Adrenal gland (tissue), 5 donors: ENCODE data around the gene PRSS56.

ENCODE experiments used
- POLR2A ChIP-seq, 2 donors: fragments of 450-650 bp; IDR thresholded peaks; one replicate each; pipeline ENCODE4 v1.6.1; 2017; ENCODE audit warnings: antibody characterized with exemption in 2 of 2, mild to moderate bottlenecking in 2 of 2, moderate library complexity in 1 of 2
- TF ChIP-seq, protein P1 (sequence below), 6 experiments: fragments of 450-650 bp in 4 of 6; fragments of 200-600 bp in 2 of 6; sonication (generic) in 1 of 6; IDR thresholded peaks; 1 replicate in 5 of 6; 2 replicates in 1 of 6; pipeline versions ENCODE4 v1.5.1 to v1.8.0; 2016 to 2021; ENCODE audit warnings: antibody characterized with exemption in 6 of 6, mild to moderate bottlenecking in 2 of 6, moderate library complexity in 1 of 6
- donor health status: DM: no; HTN: no; CAD: no.

DNA sequence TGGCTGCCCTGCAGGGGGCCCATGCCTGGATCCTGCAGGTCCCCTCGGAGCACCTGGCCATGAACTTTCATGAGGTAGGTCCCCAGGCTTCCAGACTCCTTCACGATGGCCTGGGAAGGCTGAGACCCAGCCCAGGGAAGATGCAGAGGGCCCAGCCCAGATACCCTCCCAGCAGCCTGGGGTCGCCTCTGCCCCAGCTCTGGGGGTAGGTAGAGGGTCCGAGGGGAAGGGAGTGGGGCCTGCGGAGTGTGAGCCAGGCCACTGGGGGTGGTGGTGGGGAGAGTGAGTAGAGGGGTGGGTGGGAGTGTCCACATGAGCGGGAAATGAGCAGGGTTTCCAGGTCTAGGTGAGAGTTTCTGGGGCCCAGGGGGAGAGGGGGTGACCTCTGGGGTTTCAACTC lies 4.6 kb downstream of the PRSS56 start:
- TF ChIP-seq, protein P1, sequence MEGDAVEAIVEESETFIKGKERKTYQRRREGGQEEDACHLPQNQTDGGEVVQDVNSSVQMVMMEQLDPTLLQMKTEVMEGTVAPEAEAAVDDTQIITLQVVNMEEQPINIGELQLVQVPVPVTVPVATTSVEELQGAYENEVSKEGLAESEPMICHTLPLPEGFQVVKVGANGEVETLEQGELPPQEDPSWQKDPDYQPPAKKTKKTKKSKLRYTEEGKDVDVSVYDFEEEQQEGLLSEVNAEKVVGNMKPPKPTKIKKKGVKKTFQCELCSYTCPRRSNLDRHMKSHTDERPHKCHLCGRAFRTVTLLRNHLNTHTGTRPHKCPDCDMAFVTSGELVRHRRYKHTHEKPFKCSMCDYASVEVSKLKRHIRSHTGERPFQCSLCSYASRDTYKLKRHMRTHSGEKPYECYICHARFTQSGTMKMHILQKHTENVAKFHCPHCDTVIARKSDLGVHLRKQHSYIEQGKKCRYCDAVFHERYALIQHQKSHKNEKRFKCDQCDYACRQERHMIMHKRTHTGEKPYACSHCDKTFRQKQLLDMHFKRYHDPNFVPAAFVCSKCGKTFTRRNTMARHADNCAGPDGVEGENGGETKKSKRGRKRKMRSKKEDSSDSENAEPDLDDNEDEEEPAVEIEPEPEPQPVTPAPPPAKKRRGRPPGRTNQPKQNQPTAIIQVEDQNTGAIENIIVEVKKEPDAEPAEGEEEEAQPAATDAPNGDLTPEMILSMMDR (IDR thresholded peaks at IDR 0.05) = no peak
- no peak for TF ChIP-seq POLR2A (IDR thresholded peaks at IDR 0.05)
